Right kidney (tissue), 1 donor: ENCODE measurements around the gene FXYD3.

Experiments
- DNase-seq: peaks from one replicate; pipeline ENCODE4 v3.0.0-alpha.2; 2016

The FXYD3 gene

GRCh38 chr19:35105411-35106290 is 10.0 kb upstream of the FXYD3 start:
- no peak for DNase-seq

- DNase-seq: no peak
Observed at GRCh38 chr19:35106291-35106583, 9.4 kb upstream of the FXYD3 start.

DNA sequence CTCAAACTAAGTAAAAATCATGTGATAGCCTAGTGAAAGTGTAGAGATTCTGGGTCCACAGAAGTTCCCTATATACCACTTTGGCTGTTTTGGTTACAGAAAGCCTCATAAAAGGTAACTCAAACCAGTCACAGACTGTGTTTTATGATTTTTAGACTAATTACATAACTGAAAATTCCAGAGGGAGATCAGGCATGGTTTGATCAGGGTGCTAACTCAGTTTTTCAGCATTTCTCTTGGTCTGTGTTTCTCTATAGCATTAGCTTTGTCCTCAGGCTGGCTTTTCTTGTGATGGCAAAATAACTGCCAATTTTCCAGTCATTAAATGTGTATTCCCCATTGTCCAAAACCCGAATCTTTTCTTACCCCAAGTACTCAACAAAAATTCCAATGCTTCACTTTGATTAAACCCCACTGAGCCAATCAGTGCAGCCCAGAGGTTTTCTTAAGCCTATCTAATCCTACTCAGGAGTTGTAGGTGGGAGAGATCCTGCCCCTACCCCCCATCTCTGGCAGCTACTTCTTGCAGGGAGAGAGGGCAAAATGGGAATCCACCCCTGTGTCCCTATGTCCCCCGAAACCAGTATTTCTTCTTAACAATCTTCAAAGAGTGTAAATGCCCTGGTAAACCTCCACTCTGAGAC is 8.6 kb upstream of the FXYD3 start:
- DNase-seq: no peak

- DNase-seq: no peak
Observed at GRCh38 chr19:35107545-35107944, 8.1 kb upstream of the FXYD3 start.

DNA sequence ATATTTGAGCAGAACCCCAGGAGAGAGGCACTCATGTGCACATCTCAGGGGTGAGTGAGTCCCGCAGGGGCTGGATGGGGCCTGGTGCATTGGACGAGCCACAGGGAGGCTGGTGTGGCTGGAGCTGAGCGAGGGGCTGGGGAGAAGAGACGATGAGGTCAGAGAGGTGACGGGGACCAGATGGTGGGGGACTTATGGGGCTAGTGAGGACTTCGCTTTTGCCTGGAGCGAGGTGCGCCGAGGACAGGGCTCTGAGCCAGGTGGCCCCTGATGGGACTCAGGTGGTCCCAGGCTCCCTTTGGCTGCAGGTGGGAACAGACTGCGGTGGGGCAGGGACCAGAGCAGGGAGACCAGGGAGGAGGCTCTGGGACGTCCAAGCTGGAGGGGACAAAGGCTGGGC is 6.9 kb upstream of the FXYD3 start:
- no peak for DNase-seq

DNA sequence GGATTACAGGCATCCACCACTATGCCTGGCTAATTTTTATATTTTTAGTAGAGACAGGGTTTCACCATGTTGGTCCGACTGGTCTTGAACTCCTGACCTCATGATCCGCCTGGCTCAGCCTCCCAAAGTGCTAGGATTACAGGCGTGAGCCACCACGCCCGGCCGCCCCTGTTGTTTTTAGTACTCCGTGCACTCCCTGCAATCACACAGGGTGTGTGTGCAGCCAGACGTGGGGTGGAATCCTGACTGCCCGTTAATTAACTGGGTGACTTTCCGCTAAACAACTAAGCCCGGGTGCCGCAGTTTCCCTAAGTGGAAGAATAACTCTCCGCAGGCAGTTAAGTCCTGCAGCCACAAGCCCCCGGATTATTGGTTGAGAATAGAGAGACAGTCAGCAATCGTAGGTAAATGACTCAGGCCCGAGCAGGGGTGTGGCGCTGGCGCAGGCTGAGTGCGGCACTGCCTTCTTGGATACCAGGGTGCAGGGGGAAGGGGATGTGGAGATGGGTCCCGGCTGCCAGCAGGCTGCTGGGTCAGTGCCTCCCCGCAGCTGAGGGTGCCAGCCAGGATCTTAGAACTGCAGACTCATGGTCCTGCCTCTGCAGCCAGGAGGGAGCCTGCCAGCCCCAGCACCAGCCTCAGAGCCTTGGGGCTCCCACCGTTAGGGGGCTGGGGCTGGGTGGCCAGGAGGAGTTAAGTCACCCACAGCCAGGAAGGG is 6.1 kb upstream of the FXYD3 start:
- DNase-seq: no peak

- DNase-seq: no peak
Observed at GRCh38 chr19:35110974-35111373, 4.6 kb upstream of the FXYD3 start.

DNA sequence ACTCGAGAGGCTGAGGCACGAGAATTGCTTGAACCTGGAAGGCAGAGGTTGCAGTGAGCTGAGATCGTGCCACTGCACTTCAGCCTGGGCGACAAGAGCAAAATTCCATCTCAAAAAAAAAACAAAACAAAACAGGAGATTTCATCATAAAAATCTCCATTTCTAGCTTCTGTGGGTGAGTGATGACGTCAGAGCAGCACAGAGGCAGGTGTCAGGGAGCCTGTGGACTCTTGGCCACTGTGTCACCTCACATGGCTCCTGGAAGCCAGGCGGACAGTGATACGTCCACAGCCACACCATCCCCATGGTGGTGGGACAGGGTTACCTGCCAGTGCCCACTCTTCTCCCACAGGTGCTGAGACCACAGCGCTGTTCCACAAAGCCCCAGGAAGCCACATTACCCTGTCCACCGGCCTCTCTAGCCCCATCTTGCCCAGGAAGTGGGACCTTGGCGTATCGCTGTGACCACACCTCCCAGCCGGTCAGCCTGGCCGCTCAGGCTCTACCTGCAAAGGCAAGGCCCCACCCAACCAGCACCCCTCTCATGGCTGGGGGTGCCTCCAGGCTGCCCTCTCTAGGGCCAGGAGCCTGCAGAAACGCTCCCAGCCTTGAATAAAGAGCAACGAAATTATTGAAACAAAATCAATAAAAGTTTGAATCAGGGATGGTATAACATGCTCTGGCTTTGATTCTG is 2.5 kb upstream of the FXYD3 start:
- no peak for DNase-seq

GRCh38 chr19:35114353-35115176 is 1.1 kb upstream of the FXYD3 start:
- peak; percentile 80 for DNase-seq

DNA sequence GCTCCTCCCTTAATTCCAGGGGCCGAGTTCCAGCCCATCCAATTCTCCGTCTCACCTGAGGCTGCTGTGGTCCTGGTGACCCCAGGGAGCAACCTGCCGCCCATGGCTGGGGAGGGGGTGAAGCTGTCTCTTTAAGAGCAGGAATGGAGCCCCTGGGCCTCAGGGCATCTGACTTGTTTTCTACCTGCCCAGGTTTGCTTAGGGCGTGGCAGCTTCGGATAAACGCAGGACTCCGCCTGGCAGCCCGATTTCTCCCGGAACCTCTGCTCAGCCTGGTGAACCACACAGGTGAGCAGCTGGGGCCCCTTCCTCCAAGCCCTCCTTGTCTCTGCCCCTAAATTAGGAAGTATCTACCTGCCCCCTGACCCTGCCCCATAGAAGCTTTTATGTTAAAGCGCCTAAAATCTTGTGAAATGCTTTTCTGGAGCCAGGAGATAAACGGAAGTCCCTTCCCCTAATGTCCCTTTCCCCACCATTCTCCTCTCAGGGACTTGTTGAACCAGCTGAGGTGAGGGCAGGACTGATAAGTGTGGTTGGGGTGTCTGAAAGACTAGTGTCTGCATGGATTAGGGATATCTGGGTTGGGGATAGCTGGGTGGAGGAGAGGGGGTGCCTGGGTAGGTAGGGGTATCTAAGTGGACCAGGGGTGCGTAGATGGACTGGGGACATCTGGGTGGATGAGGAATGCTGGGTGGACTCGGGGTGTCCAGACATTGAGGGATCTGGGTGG is 614 bp downstream of the FXYD3 start:
- no peak for DNase-seq

GRCh38 chr19:35117116-35117515 is 1.5 kb downstream of the FXYD3 start:
- DNase-seq: no peak

DNA sequence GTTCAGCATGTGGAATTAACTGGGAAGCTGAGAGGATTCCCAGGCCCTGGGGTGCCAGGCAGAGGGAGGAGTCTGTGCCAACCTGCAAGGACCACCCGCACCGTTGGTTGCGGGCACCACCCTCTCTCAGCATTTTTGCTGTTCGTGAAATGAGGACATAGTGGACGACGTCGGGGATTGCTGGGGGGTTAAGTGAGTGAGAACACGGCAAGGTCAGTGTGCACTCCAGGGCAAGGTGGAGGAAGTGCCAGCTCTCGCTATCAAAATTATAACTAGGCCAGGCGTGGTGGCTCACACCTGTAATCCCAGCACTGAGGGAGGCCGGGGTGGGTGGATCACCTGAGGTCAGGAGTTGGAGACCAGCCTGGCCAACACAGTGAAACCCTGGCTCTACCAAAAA is 2.2 kb downstream of the FXYD3 start:
- DNase-seq: no peak

DNA sequence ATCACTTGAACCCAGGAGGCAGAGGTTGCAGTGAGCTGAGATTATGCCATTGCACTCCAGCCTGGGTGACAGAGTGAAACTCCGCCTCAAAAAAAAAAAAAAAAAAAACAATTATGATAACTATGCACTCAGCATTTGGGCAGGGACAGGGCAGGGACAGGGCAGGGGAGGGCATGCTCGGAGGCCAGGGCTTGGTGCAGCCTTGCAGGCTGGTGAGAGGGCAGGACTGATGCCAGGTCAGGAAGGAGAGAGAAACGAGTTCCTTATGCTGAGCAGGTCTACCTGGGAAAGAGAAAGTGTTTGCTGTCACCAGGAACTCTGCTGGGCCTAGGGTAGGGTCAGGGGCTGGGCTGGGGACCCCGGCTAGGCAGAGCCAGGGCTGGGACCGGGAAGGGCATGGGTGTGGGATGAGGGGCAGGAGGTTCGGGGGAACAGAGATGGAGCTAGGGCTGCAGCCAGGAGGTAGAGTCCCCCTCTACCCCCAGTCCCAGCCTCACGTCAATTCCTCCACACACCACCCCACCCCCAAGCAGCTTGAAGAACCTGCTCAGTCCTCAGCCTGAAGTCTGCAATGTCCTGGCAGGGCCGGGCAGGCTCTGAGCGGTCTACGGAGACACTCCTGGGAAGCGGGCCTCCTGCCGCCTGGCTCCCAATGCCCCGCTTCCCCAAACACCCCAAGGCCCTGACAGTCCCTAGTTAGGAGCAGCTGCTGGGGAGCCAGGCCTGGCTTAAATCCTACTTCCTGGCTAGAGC is 2.8 kb downstream of the FXYD3 start:
- no peak for DNase-seq

DNA sequence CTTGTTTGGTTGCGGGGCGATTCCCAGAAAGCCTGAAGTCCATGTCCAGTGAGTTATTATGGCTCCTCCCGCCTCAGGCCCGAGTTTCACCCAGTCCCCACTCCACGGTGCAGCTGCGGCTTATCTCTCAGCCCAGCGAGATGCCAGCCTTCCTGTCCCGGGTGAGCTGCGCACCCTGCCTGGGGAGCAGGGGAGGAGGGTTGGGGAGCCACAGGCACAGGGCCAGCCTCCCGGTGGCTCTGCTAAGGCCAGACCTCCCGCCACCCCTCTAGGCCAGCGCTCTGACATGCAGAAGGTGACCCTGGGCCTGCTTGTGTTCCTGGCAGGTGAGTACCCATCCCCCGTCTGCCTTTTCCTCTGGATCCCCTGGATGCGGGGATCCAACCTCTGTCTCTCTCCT is 3.5 kb downstream of the FXYD3 start:
- DNase-seq: no peak

- DNase-seq: no peak
Observed at GRCh38 chr19:35119578-35120155, 4.0 kb downstream of the FXYD3 start.

DNA sequence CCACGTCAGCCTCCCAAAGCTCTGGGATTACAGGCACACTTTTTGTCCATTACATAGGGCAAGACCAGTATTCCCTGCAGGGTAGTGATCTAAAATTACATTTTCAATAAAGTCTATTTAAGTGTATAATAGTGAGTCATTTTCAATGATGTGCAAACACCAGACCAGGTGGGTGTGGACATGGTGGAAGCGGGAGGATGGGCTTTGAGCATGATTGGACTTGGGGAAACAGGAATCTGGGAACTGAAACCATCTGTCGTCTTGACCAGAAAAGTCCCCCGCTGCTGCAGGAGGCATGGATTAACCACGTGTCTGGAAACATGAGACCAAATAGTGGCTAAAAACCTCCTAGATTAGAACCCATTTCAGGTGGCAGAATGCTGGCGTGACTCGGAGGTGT is 4.9 kb downstream of the FXYD3 start:
- no peak for DNase-seq

GRCh38 chr19:35120898-35121297 is 5.3 kb downstream of the FXYD3 start:
- DNase-seq: no peak

GRCh38 chr19:35122687-35123551 is 7.3 kb downstream of the FXYD3 start:
- DNase-seq: no peak

DNA sequence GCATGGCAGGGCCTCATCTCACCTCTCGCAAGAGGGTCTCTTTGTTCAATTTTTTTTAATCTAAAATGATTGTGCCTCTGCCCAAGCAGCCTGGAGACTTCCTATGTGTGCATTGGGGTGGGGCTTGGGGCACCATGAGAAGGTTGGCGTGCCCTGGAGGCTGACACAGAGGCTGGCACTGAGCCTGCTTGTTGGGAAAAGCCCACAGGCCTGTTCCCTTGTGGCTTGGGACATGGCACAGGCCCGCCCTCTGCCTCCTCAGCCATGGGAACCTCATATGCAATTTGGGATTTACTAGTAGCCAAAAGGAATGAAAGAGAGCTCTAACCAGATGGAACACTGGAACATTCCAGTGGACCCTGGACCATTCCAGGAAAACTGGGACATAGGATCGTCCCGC is 8.0 kb downstream of the FXYD3 start:
- no peak for DNase-seq
